ENCODE data around the gene A1BG. TPM values are rescaled to one million over a fixed set of nuclear protein-coding genes. Genes with fewer than 3 reads are reported as not detected.
A peak's percentile ranks its signal among the peaks of the same experiment; 100 is the strongest.

Gene A1BG, protein sequence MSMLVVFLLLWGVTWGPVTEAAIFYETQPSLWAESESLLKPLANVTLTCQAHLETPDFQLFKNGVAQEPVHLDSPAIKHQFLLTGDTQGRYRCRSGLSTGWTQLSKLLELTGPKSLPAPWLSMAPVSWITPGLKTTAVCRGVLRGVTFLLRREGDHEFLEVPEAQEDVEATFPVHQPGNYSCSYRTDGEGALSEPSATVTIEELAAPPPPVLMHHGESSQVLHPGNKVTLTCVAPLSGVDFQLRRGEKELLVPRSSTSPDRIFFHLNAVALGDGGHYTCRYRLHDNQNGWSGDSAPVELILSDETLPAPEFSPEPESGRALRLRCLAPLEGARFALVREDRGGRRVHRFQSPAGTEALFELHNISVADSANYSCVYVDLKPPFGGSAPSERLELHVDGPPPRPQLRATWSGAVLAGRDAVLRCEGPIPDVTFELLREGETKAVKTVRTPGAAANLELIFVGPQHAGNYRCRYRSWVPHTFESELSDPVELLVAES
- total RNA-seq (2014; rRNA removed; shearing (Covaris generic)) = 24.5 and 31.5 TPM in 2 replicates

DNA sequence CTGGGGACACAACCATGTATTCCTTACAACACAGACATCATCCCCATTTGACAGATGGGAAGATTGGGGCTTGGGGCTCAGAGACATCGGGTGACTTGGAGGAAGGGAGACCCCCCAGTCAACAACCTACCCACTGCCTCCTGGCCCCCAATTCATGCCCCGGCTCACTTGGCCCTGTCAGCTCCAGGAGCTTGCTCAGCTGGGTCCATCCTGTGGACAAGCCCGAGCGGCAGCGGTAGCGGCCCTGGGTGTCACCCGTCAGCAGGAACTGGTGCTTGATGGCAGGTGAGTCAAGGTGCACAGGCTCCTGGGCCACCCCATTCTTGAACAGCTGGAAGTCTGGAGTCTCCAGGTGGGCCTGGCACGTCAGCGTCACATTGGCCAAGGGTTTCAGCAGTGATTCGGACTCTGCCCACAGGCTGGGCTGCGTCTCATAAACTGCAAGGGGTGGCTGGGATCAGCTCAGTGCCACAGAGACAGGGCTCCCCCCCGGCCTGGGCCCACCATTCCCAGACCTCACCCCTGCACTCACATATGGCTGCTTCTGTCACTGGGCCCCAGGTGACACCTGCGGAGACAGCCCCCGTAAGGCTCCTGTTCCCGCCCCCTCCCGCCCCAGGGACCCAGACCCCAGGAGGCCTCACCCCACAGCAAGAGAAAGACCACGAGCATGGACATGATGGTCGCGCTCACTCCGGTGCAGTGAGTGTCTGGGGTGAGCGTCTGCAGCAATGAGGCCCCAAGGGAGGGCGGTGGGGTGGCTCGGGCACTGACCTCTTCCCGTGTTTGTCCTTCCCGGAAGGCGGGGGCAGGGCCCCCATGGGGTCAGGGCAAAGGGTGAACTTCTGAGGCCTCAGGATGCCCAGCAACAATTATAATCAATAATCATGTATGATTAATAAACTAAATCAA, at the start of gene A1BG:
Gene A1BG (minus strand): TSS at position 733 of the 912 bp plus-strand sequence. CDS start 55 bp downstream, at position 678.
- DNase-seq (ENCODE audit: low spot score) = no peak

DNA sequence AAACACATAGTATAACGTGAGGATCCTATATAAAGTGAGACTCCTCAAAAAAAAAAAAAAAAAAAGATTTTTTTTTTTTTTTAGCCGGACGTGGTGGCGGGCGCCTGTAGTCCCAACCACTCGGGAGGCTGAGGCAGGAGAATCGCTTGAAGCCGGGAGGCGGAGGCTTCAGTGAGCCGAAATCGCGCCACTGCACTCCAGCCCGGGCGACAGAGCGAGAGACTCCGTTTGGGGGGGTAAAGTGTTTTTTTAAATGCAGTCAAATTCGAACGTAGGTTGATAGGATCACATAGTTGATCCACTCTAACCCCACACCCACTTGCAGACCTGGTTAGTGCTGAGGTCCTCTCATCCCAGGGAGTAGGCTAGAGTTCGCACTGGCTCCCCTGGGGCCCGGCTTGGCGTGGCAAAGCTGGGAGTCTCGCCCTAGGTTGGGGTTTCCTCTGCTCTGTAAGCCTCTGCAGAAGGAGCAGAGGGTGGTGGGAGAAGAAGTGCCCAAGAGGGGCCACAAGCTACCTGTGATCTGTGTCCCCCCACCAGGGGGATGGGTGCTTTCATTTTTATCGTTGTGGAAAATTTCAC, 48.6 kb upstream of the A1BG start:
- no peak for DNase-seq (ENCODE audit: low spot score)

DNA sequence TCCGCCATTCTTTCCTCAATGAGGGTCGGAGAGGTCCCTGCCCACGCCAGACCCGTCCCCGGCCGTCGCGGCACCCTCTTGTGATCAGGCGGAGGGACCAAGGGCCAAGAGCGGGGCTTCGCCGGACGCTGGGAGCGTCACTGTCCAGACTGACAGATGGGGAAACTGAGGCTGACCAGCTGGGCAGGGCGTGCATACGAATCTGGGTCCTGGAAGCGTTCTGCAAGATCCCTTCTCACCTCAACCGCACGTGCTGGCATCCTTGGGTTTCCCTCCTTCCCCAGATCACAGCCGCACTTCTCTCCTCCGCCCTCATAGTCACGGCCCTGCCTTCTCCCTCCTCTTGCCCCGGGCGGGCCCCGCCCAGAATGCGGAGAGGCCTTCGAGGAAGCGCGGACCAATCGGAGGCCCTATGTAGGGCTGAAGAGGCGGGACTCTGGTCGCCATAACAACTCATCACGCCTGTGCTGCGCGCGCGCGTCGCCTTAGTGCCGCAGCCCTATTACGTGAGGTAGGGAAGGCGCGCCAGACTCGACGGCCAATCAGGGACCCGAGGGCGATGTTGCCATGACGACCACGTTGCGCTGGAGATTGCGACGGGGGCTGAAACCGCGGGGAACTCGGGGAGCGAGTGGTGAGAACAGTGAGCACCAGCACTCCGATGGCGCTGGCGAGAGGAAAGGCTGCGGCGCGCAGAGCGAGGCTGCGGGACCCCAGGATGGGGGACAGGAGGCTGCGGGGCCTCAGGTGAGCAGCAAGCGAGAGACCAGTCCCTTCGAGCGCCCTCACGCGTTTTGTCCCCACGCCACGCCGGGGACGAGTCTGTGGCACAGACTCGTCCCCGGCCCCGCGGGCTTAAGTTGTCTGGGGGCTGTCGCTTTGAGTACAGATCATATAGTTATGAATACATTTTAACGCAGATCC, 47.9 kb upstream of the A1BG start:
- DNase-seq (ENCODE audit: low spot score) = peak; percentile 100

DNA sequence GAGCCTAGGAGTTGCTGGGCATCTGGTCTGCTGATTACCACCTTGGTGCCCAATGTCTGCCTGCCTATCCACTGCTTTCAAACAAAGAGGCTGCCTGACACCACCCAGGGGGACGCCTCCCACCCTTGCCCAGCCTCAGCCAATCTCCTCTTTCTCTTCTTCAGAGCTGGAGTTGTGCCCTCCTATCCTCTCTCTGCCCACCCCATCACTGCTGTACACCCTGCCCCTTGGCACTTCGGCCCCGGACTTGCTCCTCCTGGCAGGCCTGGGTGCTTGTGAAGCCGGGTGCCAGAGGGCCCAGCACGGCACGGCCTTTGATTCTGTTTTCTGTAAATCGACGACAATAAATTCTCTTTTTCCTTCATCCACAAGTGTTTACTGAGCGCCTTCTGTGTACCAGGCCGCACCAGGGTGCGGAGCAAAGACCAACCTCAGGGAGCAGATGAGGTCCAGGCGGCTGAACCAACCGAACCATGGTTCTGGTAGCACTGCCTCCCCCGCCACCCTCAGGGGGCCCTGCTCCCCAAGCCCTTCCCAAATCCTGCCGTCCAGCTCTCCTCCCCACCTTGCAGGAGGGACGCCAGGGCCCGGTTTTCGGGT, 47.1 kb upstream of the A1BG start:
- DNase-seq (ENCODE audit: low spot score) = no peak

DNA sequence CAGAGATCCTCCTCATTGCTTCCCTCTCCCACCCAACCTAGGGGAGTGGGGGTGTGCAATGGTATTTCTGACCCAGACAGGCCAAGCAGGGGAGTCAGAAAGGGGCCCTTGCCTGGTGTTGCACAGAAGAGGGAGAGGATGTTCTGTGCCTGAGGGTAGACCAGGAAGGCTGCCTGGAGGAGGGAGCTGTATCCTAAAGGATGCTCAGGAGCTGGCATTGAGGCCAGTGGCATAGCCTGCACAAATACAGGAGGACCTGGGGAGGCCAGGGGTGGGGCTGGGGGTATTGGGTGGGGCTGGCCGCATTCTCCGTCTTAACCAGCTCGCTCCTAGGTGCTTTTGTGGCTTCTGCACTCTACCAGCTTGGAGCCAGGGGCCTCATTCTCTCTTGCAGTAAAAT, 46.6 kb upstream of the A1BG start:
- DNase-seq (ENCODE audit: low spot score) = no peak

DNA sequence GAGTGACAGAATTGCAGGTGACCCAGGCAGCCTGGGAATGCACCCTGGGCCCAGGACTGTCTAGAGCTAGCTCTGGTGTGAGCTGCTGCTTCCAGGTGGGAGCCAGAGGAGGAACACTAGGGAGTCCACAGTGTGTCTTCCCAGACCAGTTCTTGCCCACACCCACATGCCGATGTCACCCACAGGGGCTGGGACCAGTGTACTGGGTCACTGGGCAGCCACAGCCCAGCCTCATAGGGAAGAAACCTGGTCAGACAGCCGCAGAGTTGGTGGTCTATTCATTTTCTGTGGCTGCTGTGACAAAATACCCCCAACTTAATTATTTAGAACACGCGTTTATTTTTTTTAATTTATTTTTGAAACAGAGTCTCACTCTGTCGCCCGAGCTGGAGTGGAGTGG, 45.3 kb upstream of the A1BG start:
- no peak for DNase-seq (ENCODE audit: low spot score)

DNA sequence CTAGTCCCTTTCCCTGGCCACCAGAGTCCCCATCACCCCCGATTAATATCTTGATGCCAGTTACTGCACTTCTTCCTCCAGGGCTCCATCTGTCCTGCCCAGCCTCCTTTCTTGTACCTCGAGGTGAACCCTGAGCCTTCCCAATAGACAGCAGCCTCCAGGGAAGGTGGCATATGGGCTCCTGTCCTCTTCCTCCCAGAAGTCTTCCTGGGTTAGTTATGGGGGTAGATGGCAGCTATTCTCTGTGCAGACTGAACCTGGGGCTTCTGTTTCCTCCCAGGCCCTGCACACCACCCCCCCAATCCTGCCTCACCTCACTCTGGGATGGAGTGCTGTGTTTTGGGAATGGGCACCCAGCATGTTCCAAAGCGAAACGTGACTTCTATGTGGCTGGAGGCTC, 44.8 kb upstream of the A1BG start:
- no peak for DNase-seq (ENCODE audit: low spot score)

DNA sequence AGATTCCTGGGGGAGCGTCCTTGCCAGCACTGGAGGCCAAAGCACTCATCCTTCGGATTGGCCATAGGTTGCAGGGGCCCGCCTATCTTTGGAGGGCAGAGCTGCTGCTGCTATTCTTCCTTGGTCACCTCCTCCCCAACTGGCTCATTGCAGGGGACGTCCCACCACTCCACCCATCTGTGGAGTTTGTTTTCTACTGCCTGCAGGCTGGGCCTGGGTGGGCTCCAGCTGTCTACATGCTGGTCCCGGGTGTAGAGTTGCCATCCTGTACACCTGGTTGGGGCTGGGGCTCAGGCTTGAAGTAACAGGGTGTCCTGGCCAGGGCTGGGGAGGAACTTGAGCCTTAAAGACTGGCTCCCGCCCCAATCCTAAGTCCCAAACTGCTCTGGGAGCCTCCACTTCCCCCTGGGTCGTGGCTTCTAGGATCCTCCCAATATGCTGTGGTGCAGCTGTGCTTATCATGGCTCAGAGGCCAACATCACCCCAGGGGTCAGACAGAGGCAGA, 44.3 kb upstream of the A1BG start:
- no peak for DNase-seq (ENCODE audit: low spot score)

DNA sequence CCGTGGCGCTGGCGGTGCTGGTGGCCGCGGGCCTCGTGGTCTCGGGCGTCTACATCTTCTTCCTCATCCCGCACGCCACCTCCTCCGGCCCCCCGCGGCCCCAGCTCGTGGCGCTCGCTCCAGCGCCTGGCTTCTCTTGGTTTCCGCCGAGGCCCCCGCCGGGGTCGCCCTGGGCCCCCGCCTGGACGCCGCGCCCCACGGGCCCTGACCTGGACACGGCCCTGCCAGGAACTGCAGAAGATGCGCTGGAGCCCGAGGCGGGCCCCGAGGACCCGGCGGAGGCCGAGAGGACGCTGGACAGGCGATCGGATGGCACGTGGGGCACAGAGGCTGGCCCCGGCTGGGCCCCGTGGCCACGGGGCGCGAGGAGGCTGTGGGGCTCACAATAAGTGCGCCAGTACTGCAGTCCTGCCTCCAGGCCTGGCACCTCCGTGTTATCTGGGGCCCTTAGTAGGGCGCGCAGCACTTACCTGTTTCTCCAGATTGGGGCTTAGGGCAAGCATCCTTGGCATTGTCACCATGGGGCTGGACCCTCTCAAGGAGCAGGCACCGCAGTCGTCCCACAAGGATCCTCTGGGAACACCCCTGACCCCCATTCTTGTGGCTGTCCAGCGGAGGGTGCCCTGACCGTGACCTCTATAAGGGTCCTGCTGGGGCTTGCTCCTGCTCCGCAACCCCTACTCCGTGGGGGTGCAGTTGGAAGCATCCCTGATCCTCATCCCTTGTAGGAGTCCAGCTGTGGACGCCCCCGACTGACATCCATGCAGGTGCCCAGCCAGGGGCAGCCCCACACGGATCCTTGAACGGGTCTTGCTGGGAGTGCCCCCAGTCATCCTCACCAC, 43.6 kb upstream of the A1BG start:
- no peak for DNase-seq (ENCODE audit: low spot score)

DNA sequence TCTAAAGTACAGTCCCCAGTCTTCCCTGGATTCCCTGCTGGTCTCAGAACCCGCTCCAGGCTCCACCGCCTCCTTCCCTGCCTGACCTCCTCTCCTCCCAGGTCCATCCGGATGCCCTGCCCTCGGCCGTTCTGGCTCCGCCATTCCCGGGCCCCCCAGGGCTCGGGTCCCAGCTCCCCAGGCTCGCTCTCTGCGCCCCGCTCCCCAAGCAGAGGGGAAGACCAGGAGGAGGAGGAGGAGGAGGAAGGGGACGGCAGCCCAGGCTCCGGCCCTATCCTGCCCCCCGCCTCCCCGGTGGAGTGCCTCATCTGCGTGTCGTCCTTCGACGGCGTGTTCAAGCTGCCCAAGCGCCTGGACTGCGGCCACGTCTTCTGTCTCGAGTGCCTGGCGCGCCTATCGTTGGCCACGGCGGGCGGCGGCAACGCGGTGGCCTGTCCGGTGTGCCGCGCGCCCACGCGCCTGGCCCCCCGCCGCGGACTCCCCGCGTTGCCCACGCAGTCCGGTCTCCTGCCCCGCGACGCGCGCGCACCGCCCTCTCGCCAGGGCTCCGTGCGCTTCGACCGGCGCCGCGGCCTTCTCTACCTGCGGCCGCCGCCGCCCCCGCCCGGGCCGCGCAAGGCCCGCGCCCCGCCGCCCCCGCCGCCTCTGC, 42.8 kb upstream of the A1BG start:
- DNase-seq (ENCODE audit: low spot score) = no peak

DNA sequence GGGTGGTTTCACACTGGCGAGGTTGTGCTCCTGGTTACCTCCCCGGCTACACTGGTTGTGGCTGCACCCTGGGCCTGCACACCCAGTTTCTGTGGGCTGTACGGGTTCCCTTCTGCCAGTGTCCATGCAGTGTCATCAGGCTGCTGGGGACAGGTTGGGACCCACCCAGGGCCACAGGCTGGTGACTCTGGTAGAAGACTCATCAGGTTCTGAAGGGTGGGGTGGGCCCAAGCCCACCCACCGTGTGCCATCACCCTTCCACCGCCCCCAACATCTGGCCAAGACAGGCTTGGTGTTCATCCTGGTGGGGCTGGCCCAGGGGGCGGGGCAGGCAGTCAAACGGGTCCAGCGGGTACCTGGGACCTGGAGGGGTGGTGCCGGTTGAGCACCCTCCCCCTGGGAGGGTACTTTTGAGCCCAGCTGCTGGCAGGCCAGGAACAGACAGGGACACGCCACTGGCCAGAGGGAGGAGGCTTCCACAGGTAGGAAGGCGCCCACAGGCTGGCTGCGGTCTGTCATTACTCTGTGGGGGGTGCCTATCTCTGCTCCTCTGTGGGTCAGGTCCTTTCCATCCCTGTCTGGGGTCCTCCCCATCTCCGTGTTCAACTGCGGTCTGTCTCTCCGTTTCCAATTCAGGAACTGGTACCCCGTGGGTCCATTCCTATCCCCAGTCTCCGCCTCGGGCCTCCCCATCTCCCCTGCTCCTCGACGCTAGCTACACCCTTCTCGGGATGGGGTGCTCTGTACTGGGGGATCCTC, 42.1 kb upstream of the A1BG start, which contains the start of gene RNF225:
Gene RNF225 (plus strand): TSS at position 437 of the 759 bp plus-strand sequence. CDS start 434 bp downstream, outside the sequence.
- DNase-seq (ENCODE audit: low spot score) = no peak

DNA sequence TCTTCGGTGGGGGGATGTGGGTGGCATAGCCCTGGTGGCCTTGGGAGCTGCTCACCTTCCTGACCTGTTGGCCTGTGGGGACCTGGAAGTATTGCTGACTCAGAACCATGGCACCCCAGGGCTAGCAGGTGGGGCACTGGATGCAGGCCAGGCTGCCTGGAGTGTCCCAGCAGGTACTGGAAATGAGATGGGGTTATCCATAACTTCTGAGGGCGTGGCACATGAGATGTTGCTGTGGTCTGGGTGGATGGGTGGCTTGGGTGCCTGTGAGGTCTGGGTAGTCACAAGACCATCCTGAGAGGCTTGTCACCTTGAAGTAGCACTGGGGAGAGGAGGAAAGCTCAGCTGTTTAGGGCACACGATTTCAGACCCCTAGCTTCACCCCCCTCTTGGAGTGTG, 41.5 kb upstream of the A1BG start:
- no peak for DNase-seq (ENCODE audit: low spot score)

DNA sequence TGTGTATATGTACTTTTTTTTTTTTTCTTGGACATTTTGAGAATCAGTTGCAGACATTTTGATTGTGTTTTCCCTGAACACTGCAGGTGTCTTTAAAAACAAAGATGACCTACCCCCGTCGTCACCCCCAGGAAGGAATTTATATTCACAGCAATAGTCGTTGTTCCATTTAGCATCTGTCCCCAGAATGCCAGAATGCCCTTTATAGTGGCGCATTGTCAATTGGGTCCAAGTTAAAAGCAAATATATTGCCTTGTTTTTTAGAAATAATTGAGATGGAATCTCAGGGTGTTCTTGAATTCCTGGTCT, 40.4 kb upstream of the A1BG start:
- no peak for DNase-seq (ENCODE audit: low spot score)

DNA sequence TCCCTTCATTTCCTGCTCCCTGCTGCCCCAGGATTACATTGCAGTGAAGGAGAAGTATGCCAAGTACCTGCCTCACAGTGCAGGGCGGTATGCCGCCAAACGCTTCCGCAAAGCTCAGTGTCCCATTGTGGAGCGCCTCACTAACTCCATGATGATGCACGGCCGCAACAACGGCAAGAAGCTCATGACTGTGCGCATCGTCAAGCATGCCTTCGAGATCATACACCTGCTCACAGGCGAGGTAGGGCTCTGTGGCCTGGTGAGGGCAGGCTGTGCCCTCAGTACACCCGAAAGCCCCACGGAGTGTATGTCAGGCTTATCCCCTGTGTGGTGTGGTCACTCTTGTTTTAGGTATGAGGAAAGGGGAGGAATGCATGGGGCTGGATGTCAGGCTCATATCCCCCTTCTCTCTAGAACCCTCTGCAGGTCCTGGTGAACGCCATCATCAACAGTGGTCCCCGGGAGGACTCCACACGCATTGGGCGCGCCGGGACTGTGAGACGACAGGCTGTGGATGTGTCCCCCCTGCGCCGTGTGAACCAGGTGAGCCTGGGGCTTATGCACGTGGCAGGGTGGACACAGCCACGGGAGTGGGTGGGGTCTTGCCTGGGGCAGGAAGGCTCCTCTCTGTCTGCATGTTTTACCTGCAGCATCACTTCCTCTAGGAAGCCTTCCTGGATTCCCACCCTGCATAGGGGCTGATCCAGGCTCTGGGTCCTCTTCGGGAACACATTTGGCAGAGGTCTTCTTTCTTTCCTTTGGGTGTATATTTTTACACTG, 39.8 kb upstream of the A1BG start:
- no peak for DNase-seq (ENCODE audit: low spot score)

DNA sequence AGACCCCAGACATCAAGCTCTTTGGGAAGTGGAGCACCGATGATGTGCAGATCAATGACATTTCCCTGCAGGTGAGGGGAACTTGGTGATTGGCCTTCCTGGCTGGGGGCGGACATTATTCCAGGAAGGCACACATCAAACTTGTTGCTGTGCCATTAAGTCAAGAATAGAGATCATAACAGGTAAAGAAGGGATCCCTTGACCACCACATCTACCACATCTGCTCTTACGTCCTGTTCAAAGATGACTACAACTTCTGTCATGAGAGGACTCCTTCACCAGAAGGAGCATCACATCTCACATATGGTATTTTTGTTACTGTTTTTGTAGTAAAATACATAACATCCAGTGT, 34.9 kb upstream of the A1BG start:
- no peak for DNase-seq (ENCODE audit: low spot score)

DNA sequence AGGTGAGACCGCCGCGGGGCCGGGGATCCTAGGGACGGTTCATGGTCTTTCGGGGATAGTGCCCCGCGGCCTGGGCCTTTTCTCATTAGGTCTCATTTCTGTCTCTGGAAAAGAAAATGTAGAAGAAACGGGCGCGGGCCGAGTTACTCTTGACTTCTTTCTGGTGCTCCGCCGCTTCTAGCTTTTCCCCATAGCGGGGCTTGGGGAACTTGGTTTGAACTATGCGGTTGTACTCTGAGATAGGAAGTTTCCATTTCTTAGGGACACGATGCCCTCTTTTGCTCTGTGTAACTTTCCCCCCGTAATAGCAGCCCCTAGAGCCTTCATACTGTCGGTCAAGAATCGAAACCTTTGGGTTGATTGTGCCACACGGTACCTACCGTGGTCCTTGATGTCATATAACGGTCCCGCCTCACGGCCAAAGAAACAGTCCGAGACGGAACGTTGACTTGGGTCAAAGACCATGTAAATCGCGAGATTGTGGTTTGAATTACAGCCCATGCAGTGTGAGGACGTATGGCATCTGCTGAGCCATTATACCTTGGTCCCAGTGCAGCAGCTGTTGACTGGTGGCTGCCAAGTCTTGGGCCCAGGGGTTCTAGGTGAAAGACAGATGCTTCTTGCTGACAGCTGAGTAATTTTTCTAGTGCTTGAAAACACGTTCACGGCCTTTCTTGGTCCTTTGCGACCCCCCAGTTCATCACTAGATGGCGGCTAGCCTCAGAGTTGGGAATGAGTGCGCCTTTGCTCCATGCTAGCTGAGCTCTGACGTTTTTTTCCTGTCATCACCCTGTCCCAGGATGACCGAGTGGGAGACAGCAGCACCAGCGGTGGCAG, 34.3 kb upstream of the A1BG start:
- no peak for DNase-seq (ENCODE audit: low spot score)

All from H4 (cell line).